Fibroblast of the aortic adventitia (primary cell): Measurements from ENCODE around the gene NALCN. TPM values are rescaled to one million over a fixed set of nuclear protein-coding genes. Genes with fewer than 3 reads are reported as not detected.
A peak's percentile ranks its signal among the peaks of the same experiment; 100 is the strongest.

Experiments
- DNase-seq: peaks from one replicate; pipeline ENCODE4 v3.0.0-alpha.2; 2010; ENCODE audit warnings: low read depth
- H3K4me3 ChIP-seq: 2 replicates; pipeline ENCODE4 v1.5.1; 2011; ENCODE audit warnings: low read depth, mild to moderate bottlenecking, control low read depth, low read length, moderate library complexity
- total RNA-seq: library from RNA; depleted of rRNA; stranded (reverse); fragments of >200 nt; gene quantifications from 2 replicates; pipeline ENCODE4 v1.2.3, GENCODE V29; 2012; ENCODE audit warnings: low replicate concordance
- TF ChIP-seq, protein P1 (sequence below): IDR thresholded peaks from 2 replicates; pipeline ENCODE4 v1.5.1; 2011; ENCODE audit warnings: mild to moderate bottlenecking, low read length, control low read depth, inconsistent platforms; ENCODE audit not compliant: insufficient read depth

NALCN gene
- total RNA-seq, 1 donor = 3.1 TPM

DNA sequence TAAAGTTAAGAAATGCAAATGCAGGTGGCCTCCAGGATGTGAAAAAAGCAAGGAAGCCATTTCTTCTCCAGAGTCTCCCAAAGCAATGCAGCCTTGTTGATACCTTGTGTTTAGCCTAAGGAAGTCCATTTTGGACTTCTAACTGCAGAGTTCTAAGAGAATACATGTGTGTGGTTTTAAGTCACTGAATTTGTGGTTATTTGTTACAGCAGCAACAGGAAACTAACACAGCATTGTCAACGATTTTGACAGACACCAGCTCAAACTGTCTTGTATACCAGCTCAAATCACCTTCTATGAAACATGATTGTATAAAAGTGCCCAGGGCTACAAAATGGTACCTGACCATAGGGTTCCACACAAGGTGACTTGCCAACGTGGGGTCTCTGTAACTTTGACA, 151.4 kb downstream of the NALCN start:
- no peak overlapping the region for H3K4me3 ChIP-seq
- no peak for DNase-seq
- TF ChIP-seq, protein P1, sequence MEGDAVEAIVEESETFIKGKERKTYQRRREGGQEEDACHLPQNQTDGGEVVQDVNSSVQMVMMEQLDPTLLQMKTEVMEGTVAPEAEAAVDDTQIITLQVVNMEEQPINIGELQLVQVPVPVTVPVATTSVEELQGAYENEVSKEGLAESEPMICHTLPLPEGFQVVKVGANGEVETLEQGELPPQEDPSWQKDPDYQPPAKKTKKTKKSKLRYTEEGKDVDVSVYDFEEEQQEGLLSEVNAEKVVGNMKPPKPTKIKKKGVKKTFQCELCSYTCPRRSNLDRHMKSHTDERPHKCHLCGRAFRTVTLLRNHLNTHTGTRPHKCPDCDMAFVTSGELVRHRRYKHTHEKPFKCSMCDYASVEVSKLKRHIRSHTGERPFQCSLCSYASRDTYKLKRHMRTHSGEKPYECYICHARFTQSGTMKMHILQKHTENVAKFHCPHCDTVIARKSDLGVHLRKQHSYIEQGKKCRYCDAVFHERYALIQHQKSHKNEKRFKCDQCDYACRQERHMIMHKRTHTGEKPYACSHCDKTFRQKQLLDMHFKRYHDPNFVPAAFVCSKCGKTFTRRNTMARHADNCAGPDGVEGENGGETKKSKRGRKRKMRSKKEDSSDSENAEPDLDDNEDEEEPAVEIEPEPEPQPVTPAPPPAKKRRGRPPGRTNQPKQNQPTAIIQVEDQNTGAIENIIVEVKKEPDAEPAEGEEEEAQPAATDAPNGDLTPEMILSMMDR = no peak

DNA sequence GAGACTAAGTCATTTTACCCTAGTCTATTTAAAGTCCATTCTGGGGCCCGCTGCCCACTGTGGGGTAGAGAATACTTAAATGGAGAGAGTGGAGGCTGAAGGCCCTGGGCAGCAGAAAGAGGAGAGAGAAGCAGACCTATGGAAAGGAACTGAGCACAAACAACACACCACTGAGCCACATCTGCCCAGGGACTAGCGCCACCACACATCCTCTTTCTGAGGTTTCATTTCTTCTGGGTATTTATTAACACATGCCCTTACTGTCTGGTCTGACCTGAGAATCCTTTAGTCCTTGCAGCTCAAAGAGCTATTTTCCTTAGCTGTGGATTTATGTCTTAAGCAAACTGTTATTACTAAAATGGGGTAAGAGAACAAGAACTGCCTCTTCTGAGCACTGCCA, 154.0 kb downstream of the NALCN start:
- no peak overlapping the region for H3K4me3 ChIP-seq
- DNase-seq = no peak
- TF ChIP-seq, protein P1 = no peak

DNA sequence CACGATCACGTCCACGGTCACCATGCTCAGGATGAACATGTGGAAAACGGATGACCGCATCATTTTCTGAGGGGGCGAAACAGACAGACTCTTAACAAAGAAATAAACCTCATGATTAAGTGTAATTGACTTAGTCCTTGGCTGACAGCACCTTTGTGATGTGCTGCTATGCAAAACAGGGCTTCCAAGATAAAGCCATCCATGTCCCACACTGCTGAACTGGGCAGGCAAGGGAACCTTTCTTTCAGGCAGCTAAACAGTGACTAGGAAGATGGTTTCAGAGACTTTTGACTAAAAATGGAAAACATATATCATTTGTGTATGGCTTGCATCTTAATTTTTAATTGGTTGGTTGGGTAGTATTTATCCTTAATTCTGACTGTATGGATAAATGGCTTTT, 157.8 kb downstream of the NALCN start:
- no peak overlapping the region for H3K4me3 ChIP-seq
- DNase-seq = no peak
- TF ChIP-seq, protein P1 = no peak

DNA sequence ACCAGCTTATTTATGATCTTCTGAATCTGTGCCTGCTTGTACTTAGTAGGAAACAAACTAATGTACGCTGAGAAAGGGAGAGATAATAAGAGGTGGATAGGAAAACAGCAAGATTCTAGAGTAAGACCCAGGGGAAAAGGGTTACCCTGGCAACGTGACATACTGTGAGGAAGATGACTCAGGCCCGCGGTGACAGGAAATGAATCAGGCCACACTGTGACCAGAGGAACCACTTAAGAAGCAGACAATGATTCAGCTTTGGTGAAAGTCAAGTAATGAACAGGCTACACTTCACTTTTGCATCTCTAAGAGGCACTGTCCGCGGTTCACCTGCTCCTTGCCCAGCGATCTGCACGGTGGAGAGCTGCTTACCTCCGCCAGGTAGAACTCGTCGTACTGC, 158.2 kb downstream of the NALCN start:
- H3K4me3 ChIP-seq = no peak overlapping the region
- TF ChIP-seq, protein P1 = no peak
- DNase-seq = peak; percentile 62

DNA sequence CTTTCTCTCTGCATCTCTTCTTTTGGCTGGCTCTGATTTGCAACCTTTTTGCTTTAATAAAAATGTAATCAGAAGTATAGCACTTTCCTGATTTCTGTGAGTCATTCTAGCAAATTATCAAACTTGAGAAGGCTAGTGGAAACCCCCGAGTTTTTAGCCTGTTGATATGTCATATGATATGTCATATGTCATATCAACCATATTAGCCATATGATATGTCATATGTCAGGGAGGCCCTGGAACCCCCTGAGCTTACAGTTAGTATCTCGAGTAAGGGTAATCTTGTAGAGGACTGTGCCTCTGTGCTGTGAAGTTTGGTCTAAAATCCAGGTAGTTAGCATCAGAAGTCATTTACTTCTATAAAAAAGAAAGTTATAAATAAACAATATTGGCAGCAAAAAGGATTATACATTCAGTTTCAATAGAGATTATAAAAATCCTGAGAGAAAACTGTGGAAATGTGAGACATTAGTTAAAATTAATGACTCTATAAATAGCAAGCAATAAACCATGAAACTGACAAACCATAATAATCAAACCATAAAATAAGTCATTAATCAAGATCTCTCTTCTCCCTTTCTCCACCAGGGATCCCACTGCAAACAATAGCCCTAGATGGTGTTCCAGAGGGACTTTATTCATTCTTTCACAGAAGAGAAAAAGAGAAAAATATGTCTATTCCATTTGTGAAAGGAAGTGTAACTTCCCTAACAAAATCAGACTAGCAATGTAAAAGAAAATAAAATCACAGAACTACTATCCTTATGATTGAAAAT, 167.4 kb downstream of the NALCN start:
- TF ChIP-seq, protein P1 = no peak
- DNase-seq = no peak
- no peak overlapping the region for H3K4me3 ChIP-seq

DNA sequence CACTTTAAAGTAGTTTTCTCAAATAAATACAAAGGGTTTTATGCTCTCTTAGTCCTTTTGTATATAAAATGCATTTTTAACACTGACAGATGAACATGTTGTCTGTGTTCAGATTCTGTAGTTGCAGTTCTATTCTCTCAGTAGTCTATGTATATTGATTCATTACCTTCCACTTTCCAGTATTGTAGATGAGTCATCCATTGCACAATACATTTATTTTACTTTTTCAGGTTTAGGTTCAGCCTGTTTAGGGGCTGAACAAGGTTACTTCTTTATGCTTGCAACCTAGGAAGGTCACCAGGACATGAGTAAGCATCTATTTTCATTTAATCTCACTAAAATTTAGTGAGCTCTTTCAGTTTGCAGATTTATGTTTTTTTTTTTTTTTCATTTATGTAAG, 173.6 kb downstream of the NALCN start:
- TF ChIP-seq, protein P1 = no peak
- no peak overlapping the region for H3K4me3 ChIP-seq
- no peak for DNase-seq

DNA sequence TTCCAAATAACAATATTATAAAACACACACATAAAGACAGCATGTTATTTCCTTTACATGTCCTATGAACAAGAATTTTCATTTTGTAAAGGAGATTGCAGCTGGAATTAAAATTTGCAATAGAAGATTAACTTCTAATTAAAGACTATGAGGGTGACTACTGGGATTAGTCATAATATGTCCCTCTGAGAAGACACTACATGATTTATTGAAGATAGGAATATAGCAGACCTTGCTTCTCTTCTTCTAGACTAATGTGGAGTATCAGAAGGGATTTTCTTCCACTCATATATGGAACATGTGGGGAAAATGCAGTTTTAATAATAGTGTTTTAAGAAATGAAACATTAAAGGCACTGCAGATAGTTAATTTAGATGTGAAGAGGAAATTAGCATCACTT, 177.8 kb downstream of the NALCN start:
- no peak for DNase-seq
- H3K4me3 ChIP-seq = no peak overlapping the region
- TF ChIP-seq, protein P1 = no peak
